ENCODE results near the gene ERP44. TPM values are rescaled to one million over a fixed set of nuclear protein-coding genes. Genes with fewer than 3 reads are reported as not detected.

ERP44 gene
- total RNA-seq, 4 donors from 2014 or later = 7.0 to 10.8 (median 9.7) TPM

DNA sequence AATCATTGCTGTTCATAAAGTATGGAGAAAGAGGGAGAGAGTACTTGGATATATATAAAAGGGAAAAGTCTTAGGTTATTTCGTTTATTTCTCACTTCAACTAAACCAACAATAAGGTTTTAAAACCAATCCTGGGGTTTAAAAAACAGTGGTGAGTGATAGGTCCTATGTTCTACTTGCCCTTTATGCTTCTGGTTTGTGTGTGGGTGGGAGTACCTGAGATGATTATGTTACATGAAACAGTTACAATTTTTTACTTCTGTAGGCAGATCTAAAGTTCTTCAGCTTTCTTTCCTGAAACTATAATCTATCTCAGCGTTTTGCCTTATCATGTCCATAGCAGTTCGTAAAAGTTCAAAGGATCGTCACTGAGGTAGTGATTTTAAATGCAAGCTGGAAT lies 143.2 kb downstream of the ERP44 start:
- DNase-seq (no peak), ATAC-seq (no peak)
- Histone ChIP-seq H3K27me3 (no peaks in the 10 kb centered on the region), H3K36me3 (peaks cover 0 to 13% of the 10 kb centered on the region in 2 donors), H3K4me1 (peaks cover 0 to 12% of the 10 kb centered on the region in 2 donors), H3K9me3 (no peaks in the 10 kb centered on the region), H3K4me3 (no peak overlapping the region), H3K27ac (no peak overlapping the region)
- in situ Hi-C loops (cut with MboI; ENCODE audit: low sequenced_read_pairs in 4 of 4) (no loop called here), intact Hi-C loops (cut with DNase I; ENCODE audit: low total_unique reads) (no loop called here)
- TF ChIP-seq, protein P1, sequence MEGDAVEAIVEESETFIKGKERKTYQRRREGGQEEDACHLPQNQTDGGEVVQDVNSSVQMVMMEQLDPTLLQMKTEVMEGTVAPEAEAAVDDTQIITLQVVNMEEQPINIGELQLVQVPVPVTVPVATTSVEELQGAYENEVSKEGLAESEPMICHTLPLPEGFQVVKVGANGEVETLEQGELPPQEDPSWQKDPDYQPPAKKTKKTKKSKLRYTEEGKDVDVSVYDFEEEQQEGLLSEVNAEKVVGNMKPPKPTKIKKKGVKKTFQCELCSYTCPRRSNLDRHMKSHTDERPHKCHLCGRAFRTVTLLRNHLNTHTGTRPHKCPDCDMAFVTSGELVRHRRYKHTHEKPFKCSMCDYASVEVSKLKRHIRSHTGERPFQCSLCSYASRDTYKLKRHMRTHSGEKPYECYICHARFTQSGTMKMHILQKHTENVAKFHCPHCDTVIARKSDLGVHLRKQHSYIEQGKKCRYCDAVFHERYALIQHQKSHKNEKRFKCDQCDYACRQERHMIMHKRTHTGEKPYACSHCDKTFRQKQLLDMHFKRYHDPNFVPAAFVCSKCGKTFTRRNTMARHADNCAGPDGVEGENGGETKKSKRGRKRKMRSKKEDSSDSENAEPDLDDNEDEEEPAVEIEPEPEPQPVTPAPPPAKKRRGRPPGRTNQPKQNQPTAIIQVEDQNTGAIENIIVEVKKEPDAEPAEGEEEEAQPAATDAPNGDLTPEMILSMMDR (IDR thresholded peaks at IDR 0.05 in 4 of 5, conservative IDR thresholded peaks at IDR 0.05 in 1 of 5) = no peak
- TF ChIP-seq POLR2A (IDR thresholded peaks at IDR 0.05) = no peak

DNA sequence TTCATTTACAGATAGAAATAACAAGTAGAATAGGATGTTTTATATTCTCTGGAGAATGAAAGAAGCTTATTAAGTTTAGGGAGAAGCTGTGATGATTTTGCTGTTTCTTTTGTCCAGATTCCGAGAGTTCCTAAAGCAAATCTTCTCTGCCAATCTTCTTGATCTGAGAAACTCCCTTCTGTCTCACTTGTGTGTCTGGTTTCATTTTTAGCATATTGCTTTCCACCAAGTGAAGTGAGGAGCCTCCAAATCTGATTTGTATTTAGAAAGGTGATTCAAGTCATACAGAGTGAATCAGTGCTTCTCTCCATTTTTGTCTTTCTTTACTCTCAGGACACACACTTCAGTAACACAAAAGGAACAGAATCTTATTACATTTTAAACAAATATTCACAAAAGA lies 144.0 kb downstream of the ERP44 start:
- DNase-seq (no peak), ATAC-seq (no peak)
- Histone ChIP-seq H3K27me3 (no peaks in the 10 kb centered on the region), H3K9me3 (no peaks in the 10 kb centered on the region), H3K4me3 (no peak overlapping the region), H3K36me3 (peaks cover 0 to 13% of the 10 kb centered on the region in 2 donors), H3K4me1 (peaks cover 0 to 12% of the 10 kb centered on the region in 2 donors), H3K27ac (no peak overlapping the region)
- intact Hi-C loops (cut with DNase I; ENCODE audit: low total_unique reads) (no loop called here), in situ Hi-C loops (cut with MboI; ENCODE audit: low sequenced_read_pairs in 4 of 4) (no loop called here)
- TF ChIP-seq POLR2A (IDR thresholded peaks at IDR 0.05) = no peak
- TF ChIP-seq, protein P1 (IDR thresholded peaks at IDR 0.05 in 4 of 5, conservative IDR thresholded peaks at IDR 0.05 in 1 of 5) = no peak

DNA sequence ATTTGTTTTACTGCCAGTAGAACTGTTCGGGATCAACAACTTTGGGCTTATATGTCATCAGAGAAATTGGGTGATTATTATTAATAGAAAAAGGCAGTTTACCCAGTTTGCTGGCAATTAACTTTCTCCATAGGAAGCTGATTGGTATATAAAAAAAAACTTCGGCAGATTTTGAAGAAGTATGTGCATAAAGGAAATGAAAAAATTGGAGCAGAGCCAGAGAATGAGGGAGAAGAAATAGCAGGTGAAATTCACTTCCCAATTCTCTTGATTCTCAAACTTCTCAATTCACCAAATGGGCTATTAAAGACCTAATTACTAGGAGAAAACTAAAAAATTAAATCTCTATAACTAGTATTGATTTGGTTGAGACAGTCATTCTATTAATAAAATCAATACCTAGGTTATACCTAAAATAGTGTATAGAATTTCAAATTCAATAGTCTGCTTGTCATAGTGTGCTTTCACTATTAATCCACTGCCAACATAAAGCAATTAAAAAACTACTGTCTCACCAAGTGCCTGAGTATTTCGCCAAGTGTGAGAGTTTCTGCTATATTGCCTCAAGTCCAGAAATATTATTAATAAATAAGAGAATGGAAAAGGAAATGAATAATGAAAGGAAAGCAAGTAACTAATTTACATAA lies 144.8 kb downstream of the ERP44 start:
- Histone ChIP-seq H3K9me3 (no peaks in the 10 kb centered on the region), H3K27ac (no peak overlapping the region), H3K27me3 (no peaks in the 10 kb centered on the region), H3K4me1 (peaks cover 0 to 16% of the 10 kb centered on the region in 2 donors), H3K4me3 (no peak overlapping the region), H3K36me3 (peaks cover 0 to 13% of the 10 kb centered on the region in 2 donors)
- ATAC-seq (no peak), DNase-seq (no peak)
- TF ChIP-seq POLR2A (IDR thresholded peaks at IDR 0.05) = no peak
- TF ChIP-seq, protein P1 (IDR thresholded peaks at IDR 0.05 in 4 of 5, conservative IDR thresholded peaks at IDR 0.05 in 1 of 5) = no peak
- intact Hi-C loops (cut with DNase I; ENCODE audit: low total_unique reads) = no loop called here
- in situ Hi-C loops (cut with MboI; ENCODE audit: low sequenced_read_pairs in 4 of 4) = no loop called here

DNA sequence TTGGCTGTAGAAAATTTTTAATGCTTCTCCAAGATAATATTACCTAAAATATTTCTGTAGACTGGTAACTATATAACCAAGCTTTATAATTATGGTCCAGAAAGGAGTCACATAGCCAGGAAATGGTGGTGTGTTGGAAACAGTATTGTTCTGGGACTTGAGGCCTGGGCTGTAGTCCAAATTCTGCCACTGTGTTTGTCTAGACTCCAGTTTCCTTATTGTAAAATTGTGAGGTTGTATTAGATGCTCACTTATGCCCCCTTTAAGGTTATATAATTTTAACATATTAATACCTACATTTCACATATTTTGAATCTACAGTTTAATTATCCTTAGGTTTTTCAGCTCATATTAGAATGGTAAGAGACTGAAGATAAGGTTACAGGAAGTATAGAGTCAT lies 149.9 kb downstream of the ERP44 start:
- Histone ChIP-seq H3K4me3 (no peak overlapping the region), H3K36me3 (peaks cover 0 to 13% of the 10 kb centered on the region in 2 donors), H3K27me3 (no peaks in the 10 kb centered on the region), H3K9me3 (no peaks in the 10 kb centered on the region), H3K4me1 (peaks cover 0 to 11% of the 10 kb centered on the region in 2 donors), H3K27ac (no peak overlapping the region)
- ATAC-seq (no peak), DNase-seq (no peak)
- intact Hi-C loops (cut with DNase I; ENCODE audit: low total_unique reads) (no loop called here), in situ Hi-C loops (cut with MboI; ENCODE audit: low sequenced_read_pairs in 4 of 4) (no loop called here)
- no peak for TF ChIP-seq POLR2A (IDR thresholded peaks at IDR 0.05)
- TF ChIP-seq, protein P1 (IDR thresholded peaks at IDR 0.05 in 4 of 5, conservative IDR thresholded peaks at IDR 0.05 in 1 of 5) = no peak

DNA sequence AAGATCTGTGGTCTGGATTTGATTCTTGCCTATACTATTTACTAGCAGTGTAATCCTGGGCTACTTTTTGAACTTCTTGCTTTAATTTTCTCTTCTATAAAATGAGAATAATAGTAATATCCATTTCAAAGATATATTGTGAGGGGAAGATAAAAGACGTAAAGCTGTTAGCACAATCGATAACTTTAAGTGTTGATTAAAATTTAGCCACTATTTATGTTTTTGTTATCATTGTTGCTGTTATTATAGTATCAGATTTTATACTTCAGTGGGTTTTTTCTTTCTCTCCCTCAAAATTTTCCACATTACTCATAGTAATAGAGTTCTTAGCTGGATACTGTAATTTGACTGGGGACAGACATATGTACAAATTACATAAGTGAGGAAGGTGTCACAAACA lies 150.3 kb downstream of the ERP44 start:
- no peak for ATAC-seq
- no peak overlapping the region for H3K4me3 ChIP-seq
- intact Hi-C loops (cut with DNase I; ENCODE audit: low total_unique reads) = no loop called here

More for the DNA sequence above, 150.3 kb downstream of the ERP44 start:
- H3K27ac ChIP-seq = no peak overlapping the region
- in situ Hi-C loops (cut with MboI; ENCODE audit: low sequenced_read_pairs in 4 of 4) = no loop called here
- DNase-seq = no peak
- peaks cover 0 to 13% of the 10 kb centered on the region in 2 donors for H3K36me3 ChIP-seq
- H3K9me3 ChIP-seq = no peaks in the 10 kb centered on the region
- no peak for TF ChIP-seq POLR2A (IDR thresholded peaks at IDR 0.05)
- TF ChIP-seq, protein P1 (IDR thresholded peaks at IDR 0.05 in 4 of 5, conservative IDR thresholded peaks at IDR 0.05 in 1 of 5) = no peak
- no peaks in the 10 kb centered on the region for H3K27me3 ChIP-seq
- peaks cover 0 to 11% of the 10 kb centered on the region in 2 donors for H3K4me1 ChIP-seq
